Measurements from ENCODE around the gene KRTAP20-2. TPM values are rescaled to one million over a fixed set of nuclear protein-coding genes. Genes with fewer than 3 reads are reported as not detected.

Gene KRTAP20-2
- total RNA-seq, 4 donors from 2014 or later: 3.2 to 12.9 TPM; not detected in 2

GRCh38 chr21:30612132-30612531 is 22.9 kb upstream of the KRTAP20-2 start:
- TF ChIP-seq CTCF (IDR thresholded peaks at IDR 0.05) (no peak), POLR2A (IDR thresholded peaks at IDR 0.05) (no peak)
- intact Hi-C loops (cut with DNase I; ENCODE audit: low total_unique reads): no loop called here
- H3K4me3 ChIP-seq (ENCODE audit: low read depth, poor library complexity, severe bottlenecking): no peak overlapping the region
- no peak for DNase-seq (ENCODE audit: low spot score in 2 of 2)
- 70 to 76% methylated on average over 2 of the region's 2 CpGs for WGBS, 2 donors

GRCh38 chr21:30613836-30614235 is 21.2 kb upstream of the KRTAP20-2 start, which contains the start of gene KRTAP6-1:
TSS of gene KRTAP6-1 (minus strand) at chr21:30613930. CDS start at chr21:30613904, 26 bp downstream.
- no peak within 1 kb of the TSS for H3K4me3 ChIP-seq (ENCODE audit: low read depth, poor library complexity, severe bottlenecking)
- DNase-seq (ENCODE audit: low spot score in 2 of 2): no peak
- TF ChIP-seq CTCF (IDR thresholded peaks at IDR 0.05): no peak
- no peak for TF ChIP-seq POLR2A (IDR thresholded peaks at IDR 0.05)
- intact Hi-C loops (cut with DNase I; ENCODE audit: low total_unique reads): no loop called here
- WGBS, 2 donors: 70 to 80% methylated on average over 2 of the region's 2 CpGs

- no peak for DNase-seq (ENCODE audit: low spot score in 2 of 2)
- TF ChIP-seq POLR2A (IDR thresholded peaks at IDR 0.05): no peak
- no peak for TF ChIP-seq CTCF (IDR thresholded peaks at IDR 0.05)
- intact Hi-C loops (cut with DNase I; ENCODE audit: low total_unique reads): no loop called here
- H3K4me3 ChIP-seq (ENCODE audit: low read depth, poor library complexity, severe bottlenecking): no peak overlapping the region
Observed at GRCh38 chr21:30615199-30615598, 19.8 kb upstream of the KRTAP20-2 start.

GRCh38 chr21:30616125-30616524 is 18.9 kb upstream of the KRTAP20-2 start, which contains the start of gene KRTAP20-1:
TSS of gene KRTAP20-1 (plus strand) at chr21:30616425. CDS start at chr21:30616455, 30 bp downstream.
- no peak within 1 kb of the TSS for H3K4me3 ChIP-seq (ENCODE audit: low read depth, poor library complexity, severe bottlenecking)
- intact Hi-C loops (cut with DNase I; ENCODE audit: low total_unique reads): no loop called here
- DNase-seq (ENCODE audit: low spot score in 2 of 2): no peak
- TF ChIP-seq CTCF (IDR thresholded peaks at IDR 0.05) (no peak), POLR2A (IDR thresholded peaks at IDR 0.05) (no peak)
- 69 to 74% methylated on average over 2 of the region's 2 CpGs for WGBS, 2 donors

- H3K4me3 ChIP-seq (ENCODE audit: low read depth, poor library complexity, severe bottlenecking): no peak overlapping the region
- DNase-seq (ENCODE audit: low spot score in 2 of 2): no peak
- intact Hi-C loops (cut with DNase I; ENCODE audit: low total_unique reads): no loop called here
- TF ChIP-seq CTCF (IDR thresholded peaks at IDR 0.05) (no peak), POLR2A (IDR thresholded peaks at IDR 0.05) (no peak)
Observed at GRCh38 chr21:30620080-30620479, 14.9 kb upstream of the KRTAP20-2 start.

- DNase-seq (ENCODE audit: low spot score in 2 of 2): no peak
- WGBS, 2 donors: 79 to 87% methylated on average over 3 of the region's 3 CpGs
- intact Hi-C loops (cut with DNase I; ENCODE audit: low total_unique reads): no loop called here
- TF ChIP-seq POLR2A (IDR thresholded peaks at IDR 0.05) (no peak), CTCF (IDR thresholded peaks at IDR 0.05) (no peak)
- no peak within 1 kb of the TSS for H3K4me3 ChIP-seq (ENCODE audit: low read depth, poor library complexity, severe bottlenecking)
Observed at GRCh38 chr21:30620522-30620921, 14.5 kb upstream of the KRTAP20-2 start, which contains the start of gene KRTAP20-4. TSS of gene KRTAP20-4 (plus strand) at chr21:30620627.

All from lower leg skin (tissue), 4 donors.